ENCODE results near the gene FAM234A. TPM values are rescaled to one million over a fixed set of nuclear protein-coding genes. Genes with fewer than 3 reads are reported as not detected.

The FAM234A gene
- total RNA-seq, 1 experiment from 2014 or later: 45.8 TPM

GRCh38 chr16:280005-280460 is 45.4 kb downstream of the FAM234A start:
- no peak for DNase-seq (ENCODE audit: extremely low read depth, low read depth)

GRCh38 chr16:280552-280951 is 45.9 kb downstream of the FAM234A start, which contains the start of gene ARHGDIG:
TSS of gene ARHGDIG (plus strand) at chr16:280591. CDS start at chr16:280681, 90 bp downstream.
- DNase-seq (ENCODE audit: extremely low read depth, low read depth): no peak

GRCh38 chr16:280991-281659 is 46.5 kb downstream of the FAM234A start:
- DNase-seq (ENCODE audit: extremely low read depth, low read depth): no peak

GRCh38 chr16:281660-282255 is 47.1 kb downstream of the FAM234A start:
- no peak for DNase-seq (ENCODE audit: extremely low read depth, low read depth)

- no peak for DNase-seq (ENCODE audit: extremely low read depth, low read depth)
Measured at GRCh38 chr16:282491-282890, 47.9 kb downstream of the FAM234A start.

GRCh38 chr16:283033-283805 is 48.6 kb downstream of the FAM234A start, which contains the start of gene PDIA2:
TSS of gene PDIA2 (plus strand) at chr16:283164. CDS start at chr16:283170, 6 bp downstream.
- no peak for DNase-seq (ENCODE audit: extremely low read depth, low read depth)

GRCh38 chr16:284204-285120 is 49.8 kb downstream of the FAM234A start:
- no peak for DNase-seq (ENCODE audit: extremely low read depth, low read depth)

- DNase-seq (ENCODE audit: extremely low read depth, low read depth): no peak
Measured at GRCh38 chr16:285146-286055, 50.8 kb downstream of the FAM234A start.

- no peak for DNase-seq (ENCODE audit: extremely low read depth, low read depth)
Measured at GRCh38 chr16:286491-287297, 52.1 kb downstream of the FAM234A start.

GRCh38 chr16:287298-287811 is 52.7 kb downstream of the FAM234A start:
- DNase-seq (ENCODE audit: extremely low read depth, low read depth): no peak

GRCh38 chr16:287981-288920 is 53.6 kb downstream of the FAM234A start:
- no peak for DNase-seq (ENCODE audit: extremely low read depth, low read depth)

- DNase-seq (ENCODE audit: extremely low read depth, low read depth): no peak
Measured at GRCh38 chr16:289395-289997, 54.9 kb downstream of the FAM234A start.

GRCh38 chr16:290015-290680 is 55.5 kb downstream of the FAM234A start:
- no peak for DNase-seq (ENCODE audit: extremely low read depth, low read depth)

- no peak for DNase-seq (ENCODE audit: extremely low read depth, low read depth)
Measured at GRCh38 chr16:290681-291405, 56.2 kb downstream of the FAM234A start.

GRCh38 chr16:291539-291938 is 56.9 kb downstream of the FAM234A start:
- no peak for DNase-seq (ENCODE audit: extremely low read depth, low read depth)

Measured in NCI-H460 (cell line).